ENCODE measurements around the gene KDM7A. TPM values are rescaled to one million over a fixed set of nuclear protein-coding genes. Genes with fewer than 3 reads are reported as not detected.

The KDM7A gene
- total and polyA plus RNA-seq, 10 of the 15 experiments (the other 5 are each of a cell fraction or from before 2014, with no cell fraction given): 0.07 to 0.96 (median 0.74) TPM

- peaks cover 8% of the 10 kb centered on the region; the same call in 2 of the 3 replicates for H3K9me3 ChIP-seq (replicated peaks; ENCODE audit: control insufficient read depth, insufficient read depth, low read length)
- H3K4me3 ChIP-seq: no peak overlapping the region
- in situ Hi-C loops (cut with MboI): no loop called here
- peaks cover 58% of the 10 kb centered on the region for H3K4me1 ChIP-seq (ENCODE audit: control insufficient read depth, insufficient read depth, low read length)
- no peak for TF ChIP-seq HDAC6 (IDR thresholded peaks at IDR 0.05; ENCODE audit: unreplicated experiment)
- TF ChIP-seq NR2C1 (IDR thresholded peaks at IDR 0.05): no peak
- TF ChIP-seq NFIC (IDR thresholded peaks at IDR 0.05; ENCODE audit: low read depth, low read length): no peak
- no peak for TF ChIP-seq JUNB (IDR thresholded peaks at IDR 0.05)
- TF ChIP-seq POLR2AphosphoS2 (IDR thresholded peaks at IDR 0.05; ENCODE audit: low read depth, low read length): no peak
- no peak for TF ChIP-seq CEBPZ (IDR thresholded peaks at IDR 0.05; ENCODE audit: low read depth, low read length)
- TF ChIP-seq PAX5 (IDR thresholded peaks at IDR 0.05; ENCODE audit: borderline replicate concordance, low read depth, low read length): no peak
- no peak for TF ChIP-seq RAD51 (IDR thresholded peaks at IDR 0.05)
- no peak for TF ChIP-seq TCF3 (IDR thresholded peaks at IDR 0.05; ENCODE audit: borderline replicate concordance, insufficient read depth, low read depth, low read length)
- TF ChIP-seq NR2C2 (IDR thresholded peaks at IDR 0.05; ENCODE audit: borderline replicate concordance, control insufficient read depth, insufficient read length, low read depth): no peak
- no peak for TF ChIP-seq ESRRA (IDR thresholded peaks at IDR 0.05; ENCODE audit: low read length)
- no peak for TF ChIP-seq NFYB (IDR thresholded peaks at IDR 0.05; ENCODE audit: insufficient read depth, low read depth, low read length)
- TF ChIP-seq ASH2L (IDR thresholded peaks at IDR 0.05; ENCODE audit: borderline replicate concordance, low read depth): no peak
- no peak for TF ChIP-seq SMC3 (IDR thresholded peaks at IDR 0.05; ENCODE audit: borderline replicate concordance, low read length)
- TF ChIP-seq ZNF207 (IDR thresholded peaks at IDR 0.05; ENCODE audit: borderline replicate concordance): no peak
- SMC1A ChIA-PET (ENCODE audit: uncharacterized antibody, unreplicated experiment): interaction anchor here (0.8 to 1.5 kb wide), 3 partner anchors 17 to 26 kb away, joined by 3 read pairs; no protein-coding TSS in a partner anchor
- no peaks in the 10 kb centered on the region for H3K79me2 ChIP-seq (ENCODE audit: control insufficient read depth, insufficient read depth, low read length)
- H3K9ac ChIP-seq (ENCODE audit: control insufficient read depth, insufficient read depth, low read length): no peak overlapping the region
- CTCF ChIA-PET: interaction anchor here (0.9 to 1.1 kb wide), 2 partner anchors 58 to 92 kb away, joined by 3 read pairs; no protein-coding TSS in a partner anchor
- H3K27ac ChIP-seq (ENCODE audit: control insufficient read depth, insufficient read depth): no peak overlapping the region
- POLR2A ChIA-PET: no interaction called here
- no TSS peak for BruUV-seq (replicated peaks)
- H3K4me2 ChIP-seq (ENCODE audit: control insufficient read depth, insufficient read depth): peak overlapping the region; percentile 51
- FAIRE-seq (no peak), DNase-seq (ENCODE audit: low read depth, low spot score) (no peak), ATAC-seq (no peak)
- 86% methylated on average over 4 of the region's 4 CpGs for WGBS (ENCODE audit: insufficient coverage, insufficient replicate concordance, low lambda C conversion rate, missing lambda C conversion rate)
- no peak overlapping the region for H2AFZ ChIP-seq (ENCODE audit: control insufficient read depth, low read depth, low read length)
- RAD21 ChIA-PET (ENCODE audit: unreplicated experiment): no interaction called here
- H3K27me3 ChIP-seq (replicated peaks in 1 of 2; ENCODE audit: control insufficient read depth in 2 of 2, insufficient read depth in 2 of 2, low read length in 1 of 2): no peaks in the 10 kb centered on the region; a peak in 1 of 4 replicates
- H3K36me3 ChIP-seq (ENCODE audit: control insufficient read depth in 2 of 2, insufficient read depth in 2 of 2, low read length in 1 of 2): no peaks in the 10 kb centered on the region
- intact Hi-C loops (cut with micrococcal nuclease; ENCODE audit: unreplicated experiment): loop anchor here (5.0 kb wide), 1 partner anchor 41 kb away; no protein-coding TSS in a partner anchor
- no peaks in the 10 kb centered on the region for H4K20me1 ChIP-seq (ENCODE audit: control insufficient read depth, insufficient read depth)
Observed at GRCh38 chr7:140211698-140212097, 34.9 kb upstream of the KDM7A start.

All from GM12878 (cell line).